GM20000 (cell line): ENCODE results near the gene LEUTX.

Experiments used
- DNase-seq: peaks from one replicate; pipeline ENCODE4 v3.0.0; 2012; ENCODE audit warnings: low spot score
- CTCF ChIP-seq: IDR thresholded peaks from 2 replicates; pipeline ENCODE4 v1.5.1; 2012; ENCODE audit warnings: mild to moderate bottlenecking, control low read depth; ENCODE audit errors: extremely low read depth, missing control alignments

LEUTX gene, protein sequence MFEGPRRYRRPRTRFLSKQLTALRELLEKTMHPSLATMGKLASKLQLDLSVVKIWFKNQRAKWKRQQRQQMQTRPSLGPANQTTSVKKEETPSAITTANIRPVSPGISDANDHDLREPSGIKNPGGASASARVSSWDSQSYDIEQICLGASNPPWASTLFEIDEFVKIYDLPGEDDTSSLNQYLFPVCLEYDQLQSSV

DNA sequence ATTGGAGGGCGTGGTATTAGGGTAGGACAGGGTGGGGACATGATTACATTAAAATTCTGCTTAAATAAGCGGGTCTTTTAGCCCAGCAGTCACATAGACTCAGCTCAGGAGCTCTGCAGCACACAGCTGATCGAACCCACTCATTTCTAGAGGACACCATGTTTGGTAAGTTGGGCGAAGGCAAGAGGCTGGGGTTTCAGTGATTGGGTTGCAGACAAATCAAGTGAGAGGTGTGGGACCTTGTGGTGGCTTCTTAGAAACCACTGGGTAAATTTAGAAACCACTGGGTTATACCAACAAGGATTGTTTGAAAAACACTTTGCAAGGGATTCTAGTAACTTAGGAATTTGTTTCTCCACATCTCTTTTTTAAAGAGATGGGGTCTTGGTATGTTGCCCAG lies at the start of gene LEUTX:
TSS of gene LEUTX (plus strand) at position 92 of the 400 bp plus-strand sequence. CDS start at position 159, 67 bp downstream.
- no peak for TF ChIP-seq CTCF
- DNase-seq: peak; percentile 25

GRCh38 chr19:39729594-39729993 lies 49.1 kb upstream of the LEUTX start:
- TF ChIP-seq CTCF: no peak
- DNase-seq: no peak

GRCh38 chr19:39731685-39732084 lies 47.0 kb upstream of the LEUTX start:
- DNase-seq: no peak
- no peak for TF ChIP-seq CTCF

GRCh38 chr19:39733841-39734240 lies 44.8 kb upstream of the LEUTX start:
- no peak for DNase-seq
- no peak for TF ChIP-seq CTCF

DNA sequence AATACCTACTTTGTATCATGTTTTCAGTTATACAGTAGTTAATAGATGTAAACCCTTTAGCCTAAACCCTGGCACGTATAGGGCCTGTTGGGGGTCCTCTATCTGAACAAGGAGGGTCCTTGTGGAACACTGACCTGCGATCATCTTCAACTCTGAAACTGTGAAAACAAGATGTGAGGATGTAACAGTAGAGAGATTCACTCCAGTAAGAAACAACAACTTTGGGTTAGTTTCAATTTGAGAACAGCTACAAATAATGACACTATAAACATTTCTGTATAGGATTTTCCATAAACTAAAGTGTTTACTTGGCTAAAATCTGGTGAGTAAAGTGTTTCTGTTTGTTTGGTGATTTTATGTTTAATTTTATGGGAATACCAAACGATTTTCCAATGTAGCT lies 43.0 kb upstream of the LEUTX start:
- DNase-seq: no peak
- TF ChIP-seq CTCF: no peak

GRCh38 chr19:39736088-39736487 lies 42.6 kb upstream of the LEUTX start:
- no peak for TF ChIP-seq CTCF
- DNase-seq: no peak

GRCh38 chr19:39737351-39737750 lies 41.3 kb upstream of the LEUTX start:
- no peak for DNase-seq
- no peak for TF ChIP-seq CTCF
